ENCODE data around the gene MIER3.
A peak's percentile ranks its signal among the peaks of the same experiment; 100 is the strongest.
"Not testable (repeated sequence)": the region's sequence is repeated elsewhere in the genome, so short reads cannot be mapped to it uniquely, and the experiment has no call there.

MIER3 gene

DNA sequence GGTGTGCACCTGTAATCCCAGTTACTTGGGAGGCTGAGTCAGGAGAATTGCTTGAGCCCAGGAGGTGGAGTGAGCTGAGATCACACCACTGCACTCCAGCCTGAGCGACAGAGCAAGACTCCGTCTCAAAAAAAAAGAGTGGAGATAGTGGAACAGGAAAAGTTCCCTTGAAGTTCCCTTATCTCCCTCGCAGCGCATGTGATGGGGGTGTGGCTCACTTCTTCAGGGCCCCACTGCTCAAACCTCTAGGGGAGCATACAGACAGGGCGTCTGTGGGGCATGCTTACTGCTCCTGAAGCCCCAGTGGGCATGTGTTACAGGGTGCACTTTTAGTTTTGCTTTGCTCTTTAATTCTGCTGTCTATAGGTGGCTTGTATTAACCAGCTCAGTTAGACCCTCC lies 27.6 kb upstream of the MIER3 start:
- not testable (repeated sequence) for H3K4me3 ChIP-seq (ENCODE audit: low read length); H3K36me3 ChIP-seq (ENCODE audit: insufficient read depth, low read length); H2AFZ ChIP-seq (ENCODE audit: low read depth, low read length); H3K4me1 ChIP-seq (ENCODE audit: insufficient read depth, low read length); H3K27me3 ChIP-seq (ENCODE audit: insufficient read depth, low read length); H3K9me3 ChIP-seq (ENCODE audit: low read length)

DNA sequence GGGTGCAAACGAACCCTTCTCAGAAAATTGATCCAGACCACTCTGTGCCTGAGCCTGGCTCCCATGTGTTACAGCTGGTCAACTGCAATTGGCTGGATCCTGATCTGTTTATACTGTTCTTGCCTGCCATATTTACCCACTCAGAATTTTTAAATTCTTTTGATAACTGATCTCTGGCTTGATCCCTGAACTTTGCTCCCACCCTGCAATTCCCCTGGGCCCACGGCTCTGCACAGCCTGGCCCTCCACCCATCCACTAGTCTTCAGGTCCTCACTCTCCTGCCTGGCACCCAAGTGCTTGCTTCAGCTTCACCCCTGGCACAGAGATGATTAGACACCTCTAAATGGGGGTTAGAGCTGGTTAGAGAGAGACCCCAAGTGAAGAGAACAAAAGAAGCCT lies 25.9 kb upstream of the MIER3 start:
- H2AFZ ChIP-seq (ENCODE audit: low read depth, low read length): no peak overlapping the region
- peaks cover 2% of the 10 kb centered on the region for H3K27me3 ChIP-seq (ENCODE audit: insufficient read depth, low read length)
- H3K9me3 ChIP-seq (ENCODE audit: low read length): no peaks in the 10 kb centered on the region
- H3K4me3 ChIP-seq (ENCODE audit: low read length): no peak overlapping the region
- H3K36me3 ChIP-seq (ENCODE audit: insufficient read depth, low read length): no peaks in the 10 kb centered on the region
- no peaks in the 10 kb centered on the region for H3K4me1 ChIP-seq (ENCODE audit: insufficient read depth, low read length)

- no peaks in the 10 kb centered on the region for H3K4me1 ChIP-seq (ENCODE audit: insufficient read depth, low read length)
- no peaks in the 10 kb centered on the region for H3K9me3 ChIP-seq (ENCODE audit: low read length)
- no peak overlapping the region for H3K4me3 ChIP-seq (ENCODE audit: low read length)
- no peak overlapping the region for H2AFZ ChIP-seq (ENCODE audit: low read depth, low read length)
- no peaks in the 10 kb centered on the region for H3K36me3 ChIP-seq (ENCODE audit: insufficient read depth, low read length)
- peaks cover 2% of the 10 kb centered on the region for H3K27me3 ChIP-seq (ENCODE audit: insufficient read depth, low read length)
Observed at GRCh38 chr5:56977021-56977420, 25.1 kb upstream of the MIER3 start.

- Histone ChIP-seq H3K4me3 (ENCODE audit: low read length) (no peak overlapping the region), H3K9me3 (ENCODE audit: low read length) (no peaks in the 10 kb centered on the region), H2AFZ (ENCODE audit: low read depth, low read length) (no peak overlapping the region), H3K27me3 (ENCODE audit: insufficient read depth, low read length) (peaks cover 7% of the 10 kb centered on the region), H3K36me3 (ENCODE audit: insufficient read depth, low read length) (no peaks in the 10 kb centered on the region), H3K4me1 (ENCODE audit: insufficient read depth, low read length) (no peaks in the 10 kb centered on the region)
Observed at GRCh38 chr5:56974241-56974640, 22.3 kb upstream of the MIER3 start.

DNA sequence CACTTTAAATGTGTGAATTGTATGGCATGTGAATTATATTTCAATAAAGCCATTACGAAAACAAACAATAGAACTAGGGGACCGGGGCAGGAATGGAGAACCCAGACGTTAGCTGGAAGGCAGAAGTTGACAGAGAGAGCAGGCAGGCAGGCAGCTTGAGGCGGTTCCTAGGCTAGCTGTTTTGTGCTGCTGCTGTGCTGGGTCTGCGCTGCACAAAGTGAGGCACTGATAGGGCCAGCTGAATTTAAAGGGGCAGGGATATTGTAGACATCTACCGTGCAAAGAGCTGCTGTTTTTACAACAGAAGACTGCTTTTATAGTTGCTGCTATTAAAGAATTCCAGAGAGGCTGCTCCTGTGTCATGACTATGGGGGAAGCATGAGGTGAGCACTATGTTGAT lies 21.6 kb upstream of the MIER3 start:
- no peaks in the 10 kb centered on the region for H3K36me3 ChIP-seq (ENCODE audit: insufficient read depth, low read length)
- no peak overlapping the region for H2AFZ ChIP-seq (ENCODE audit: low read depth, low read length)
- peaks cover 8% of the 10 kb centered on the region for H3K27me3 ChIP-seq (ENCODE audit: insufficient read depth, low read length)
- no peaks in the 10 kb centered on the region for H3K4me1 ChIP-seq (ENCODE audit: insufficient read depth, low read length)
- no peaks in the 10 kb centered on the region for H3K9me3 ChIP-seq (ENCODE audit: low read length)
- H3K4me3 ChIP-seq (ENCODE audit: low read length): no peak overlapping the region

- Histone ChIP-seq H3K27me3 (ENCODE audit: insufficient read depth, low read length) (peaks cover 8% of the 10 kb centered on the region), H3K4me1 (ENCODE audit: insufficient read depth, low read length) (no peaks in the 10 kb centered on the region), H3K36me3 (ENCODE audit: insufficient read depth, low read length) (no peaks in the 10 kb centered on the region), H2AFZ (ENCODE audit: low read depth, low read length) (no peak overlapping the region), H3K9me3 (ENCODE audit: low read length) (no peaks in the 10 kb centered on the region), H3K4me3 (ENCODE audit: low read length) (no peak overlapping the region)
Observed at GRCh38 chr5:56971275-56971674, 19.4 kb upstream of the MIER3 start.

DNA sequence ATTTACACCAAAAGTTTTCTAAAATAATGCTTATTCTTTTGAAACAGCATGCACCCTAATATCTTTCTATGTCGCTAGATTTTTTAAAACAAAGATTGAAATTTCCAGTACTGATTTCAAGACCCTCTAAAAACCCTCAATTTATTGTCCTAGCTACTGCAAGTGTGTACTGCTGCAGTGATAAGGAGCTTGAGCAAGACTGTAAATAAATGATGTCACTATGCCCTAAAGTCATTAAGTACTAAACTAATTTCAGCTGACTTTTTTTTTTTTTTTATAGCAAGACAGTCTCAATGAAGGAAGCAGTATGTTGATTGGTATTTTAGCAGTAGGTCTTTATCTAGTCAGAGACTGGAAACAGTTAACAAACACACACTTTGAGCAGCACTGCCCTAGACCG lies 12.2 kb upstream of the MIER3 start:
- H3K9me3 ChIP-seq (ENCODE audit: low read length): no peaks in the 10 kb centered on the region
- no peaks in the 10 kb centered on the region for H3K4me1 ChIP-seq (ENCODE audit: insufficient read depth, low read length)
- no peaks in the 10 kb centered on the region for H3K36me3 ChIP-seq (ENCODE audit: insufficient read depth, low read length)

DNA sequence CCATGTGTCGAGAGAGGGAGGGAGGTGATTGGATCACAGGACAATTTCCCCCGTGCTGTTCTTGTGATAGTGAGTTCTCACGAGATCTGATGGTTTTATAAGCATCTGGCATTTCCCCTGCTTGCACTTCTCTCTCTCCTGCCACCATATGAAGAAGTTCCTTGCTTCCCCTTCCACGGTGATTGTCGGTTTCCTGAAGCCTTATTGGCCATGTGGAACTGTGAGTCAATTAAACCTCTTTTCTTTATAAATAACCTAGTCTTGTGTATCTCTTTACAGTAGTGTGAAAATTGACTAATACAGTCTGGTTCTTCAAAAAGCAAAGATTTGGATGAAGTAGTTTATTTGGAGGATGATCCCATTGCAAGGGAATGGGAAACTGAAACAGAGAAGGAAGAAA lies 11.3 kb upstream of the MIER3 start:
- Histone ChIP-seq H3K27me3 (ENCODE audit: insufficient read depth, low read length) (peaks cover 4% of the 10 kb centered on the region), H3K4me1 (ENCODE audit: insufficient read depth, low read length) (no peaks in the 10 kb centered on the region), H2AFZ (ENCODE audit: low read depth, low read length) (no peak overlapping the region), H3K36me3 (ENCODE audit: insufficient read depth, low read length) (no peaks in the 10 kb centered on the region), H3K4me3 (ENCODE audit: low read length) (no peak overlapping the region), H3K9me3 (ENCODE audit: low read length) (no peaks in the 10 kb centered on the region)

More for the DNA sequence above, 12.2 kb upstream of the MIER3 start:
- Histone ChIP-seq H2AFZ (ENCODE audit: low read depth, low read length) (no peak overlapping the region), H3K27me3 (ENCODE audit: insufficient read depth, low read length) (peaks cover 4% of the 10 kb centered on the region), H3K4me3 (ENCODE audit: low read length) (no peak overlapping the region)

GRCh38 chr5:56962286-56962685 lies 10.4 kb upstream of the MIER3 start:
- Histone ChIP-seq H3K36me3 (ENCODE audit: insufficient read depth, low read length) (no peaks in the 10 kb centered on the region), H3K9me3 (ENCODE audit: low read length) (no peaks in the 10 kb centered on the region), H2AFZ (ENCODE audit: low read depth, low read length) (no peak overlapping the region), H3K4me3 (ENCODE audit: low read length) (no peak overlapping the region), H3K4me1 (ENCODE audit: insufficient read depth, low read length) (no peaks in the 10 kb centered on the region), H3K27me3 (ENCODE audit: insufficient read depth, low read length) (peaks cover 4% of the 10 kb centered on the region)

DNA sequence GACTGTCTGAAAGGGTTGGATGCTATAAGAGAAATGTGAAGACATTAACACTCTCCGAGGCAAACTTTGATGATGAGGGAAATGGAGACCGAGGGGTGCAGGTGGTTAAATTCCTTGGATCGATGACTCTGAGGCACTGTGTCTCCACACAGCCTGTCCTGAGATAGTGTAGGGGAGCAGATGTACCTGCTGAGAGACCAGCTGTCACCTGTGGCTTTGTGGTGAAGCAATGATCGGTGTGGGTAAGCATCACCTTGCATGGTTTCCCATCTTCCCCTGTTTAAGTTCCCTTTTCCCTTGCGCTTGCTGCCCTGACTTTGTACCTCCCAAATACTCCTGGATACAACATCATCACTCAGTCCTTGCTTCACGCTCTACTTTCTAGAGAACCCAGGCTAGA lies 9.8 kb upstream of the MIER3 start:
- H3K9me3 ChIP-seq (ENCODE audit: low read length): no peaks in the 10 kb centered on the region
- H3K27me3 ChIP-seq (ENCODE audit: insufficient read depth, low read length): peaks cover 4% of the 10 kb centered on the region
- no peaks in the 10 kb centered on the region for H3K36me3 ChIP-seq (ENCODE audit: insufficient read depth, low read length)
- no peak overlapping the region for H3K4me3 ChIP-seq (ENCODE audit: low read length)
- H3K4me1 ChIP-seq (ENCODE audit: insufficient read depth, low read length): no peaks in the 10 kb centered on the region
- no peak overlapping the region for H2AFZ ChIP-seq (ENCODE audit: low read depth, low read length)

DNA sequence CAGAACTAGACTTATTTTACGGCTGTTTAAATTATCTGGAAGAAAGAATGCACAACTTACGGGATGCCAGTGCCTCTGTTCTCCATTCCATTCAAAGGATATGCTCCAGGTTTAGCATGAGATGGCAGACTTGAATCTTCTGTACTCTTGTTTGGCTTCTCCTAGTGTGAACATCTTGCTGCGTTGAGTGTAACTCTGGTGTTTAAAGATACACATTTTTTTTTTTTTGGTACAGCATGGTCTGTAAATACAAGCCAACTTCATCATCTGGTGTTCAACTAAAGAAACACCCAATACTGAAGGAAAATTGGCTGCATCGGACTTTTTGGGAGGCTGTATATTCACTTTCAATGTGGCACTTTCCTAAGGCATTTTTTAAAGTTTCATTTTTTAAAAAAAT lies 7.4 kb upstream of the MIER3 start:
- Histone ChIP-seq H3K4me3 (ENCODE audit: low read length) (no peak overlapping the region), H3K4me1 (ENCODE audit: insufficient read depth, low read length) (no peaks in the 10 kb centered on the region), H2AFZ (ENCODE audit: low read depth, low read length) (no peak overlapping the region), H3K9me3 (ENCODE audit: low read length) (no peaks in the 10 kb centered on the region), H3K27me3 (ENCODE audit: insufficient read depth, low read length) (peaks cover 4% of the 10 kb centered on the region), H3K36me3 (ENCODE audit: insufficient read depth, low read length) (no peaks in the 10 kb centered on the region)

DNA sequence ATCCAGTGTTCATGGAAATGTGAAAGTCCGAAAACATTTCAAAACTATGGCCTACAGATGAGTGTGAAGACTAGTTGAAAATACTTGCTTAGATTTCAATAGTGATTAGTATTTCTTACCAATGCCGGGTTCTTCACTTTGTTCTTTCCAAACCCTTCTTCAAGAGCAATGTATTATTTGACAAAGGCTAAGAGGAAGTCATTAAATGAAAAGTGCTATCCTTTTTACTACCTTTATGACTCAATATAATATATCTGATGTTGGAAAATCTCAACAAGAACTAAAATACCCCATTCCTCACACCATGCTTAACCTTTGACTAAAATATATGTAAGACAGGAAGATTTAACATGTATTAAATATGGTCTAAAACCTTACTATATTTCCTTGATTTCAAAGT lies 6.7 kb upstream of the MIER3 start:
- Histone ChIP-seq H3K4me3 (ENCODE audit: low read length) (no peak overlapping the region), H3K27me3 (ENCODE audit: insufficient read depth, low read length) (peaks cover 4% of the 10 kb centered on the region), H2AFZ (ENCODE audit: low read depth, low read length) (no peak overlapping the region), H3K9me3 (ENCODE audit: low read length) (no peaks in the 10 kb centered on the region), H3K4me1 (ENCODE audit: insufficient read depth, low read length) (no peaks in the 10 kb centered on the region), H3K36me3 (ENCODE audit: insufficient read depth, low read length) (no peaks in the 10 kb centered on the region)

DNA sequence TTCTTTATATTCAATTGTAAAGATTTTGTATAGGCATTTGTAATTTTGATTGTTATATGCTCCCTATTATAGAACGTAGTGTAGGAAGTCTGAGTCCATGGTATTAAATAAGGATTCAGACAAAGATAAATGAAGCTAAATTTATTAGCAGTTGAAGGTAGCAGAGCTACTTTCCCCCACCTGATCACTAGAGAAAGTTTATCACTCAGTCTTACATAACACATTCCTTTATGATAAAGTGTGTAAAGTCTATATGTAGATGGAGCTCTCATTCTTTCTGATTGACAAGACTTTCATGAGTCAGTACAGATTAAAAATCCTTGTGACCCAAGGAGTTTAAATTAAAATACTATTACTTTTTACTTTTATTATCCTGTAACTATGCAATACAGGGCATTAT lies 2.3 kb upstream of the MIER3 start:
- no peak overlapping the region for H2AFZ ChIP-seq (ENCODE audit: low read depth, low read length)
- no peak overlapping the region for H3K4me3 ChIP-seq (ENCODE audit: low read length)
- H3K27me3 ChIP-seq (ENCODE audit: insufficient read depth, low read length): no peaks in the 10 kb centered on the region
- no peaks in the 10 kb centered on the region for H3K36me3 ChIP-seq (ENCODE audit: insufficient read depth, low read length)
- H3K4me1 ChIP-seq (ENCODE audit: insufficient read depth, low read length): peaks cover 8% of the 10 kb centered on the region
- no peaks in the 10 kb centered on the region for H3K9me3 ChIP-seq (ENCODE audit: low read length)

- Histone ChIP-seq H3K9me3 (ENCODE audit: low read length) (no peaks in the 10 kb centered on the region), H3K36me3 (ENCODE audit: insufficient read depth, low read length) (peaks cover 21% of the 10 kb centered on the region), H3K27me3 (ENCODE audit: insufficient read depth, low read length) (no peaks in the 10 kb centered on the region)
Observed at GRCh38 chr5:56951126-56951945, 587 bp downstream of the MIER3 start.

More at GRCh38 chr5:56951126-56951945, 587 bp downstream of the MIER3 start:
- peak overlapping the region; percentile 53 for H3K4me3 ChIP-seq (ENCODE audit: low read length)
- H3K4me1 ChIP-seq (ENCODE audit: insufficient read depth, low read length): peaks cover 8% of the 10 kb centered on the region
- peak overlapping the region; percentile 57 for H2AFZ ChIP-seq (ENCODE audit: low read depth, low read length)
